Measurements from ENCODE around the gene PPP3R2. TPM values are rescaled to one million over a fixed set of nuclear protein-coding genes. Genes with fewer than 3 reads are reported as not detected.

Gene PPP3R2
- total RNA-seq, 1 donor from 2014 or later: not detected

GRCh38 chr9:101634741-101635409 is 40.1 kb upstream of the PPP3R2 start:
- peaks cover 19% of the 10 kb centered on the region for H3K4me1 Mint-ChIP-seq (ENCODE audit: low read depth)
- H3K27me3 Mint-ChIP-seq: peaks cover 3% of the 10 kb centered on the region
- H3K27ac Mint-ChIP-seq: no peak overlapping the region
- H3K36me3 Mint-ChIP-seq (ENCODE audit: insufficient read depth): no peaks in the 10 kb centered on the region
- DNase-seq (ENCODE audit: low spot score, unreplicated experiment): no peak
- no peak for TF ChIP-seq CTCF (IDR thresholded peaks at IDR 0.05; ENCODE audit: unreplicated experiment)
- no peaks in the 10 kb centered on the region for H3K9me3 Mint-ChIP-seq (ENCODE audit: low read depth)
- H3K4me3 Mint-ChIP-seq (ENCODE audit: low read depth): no peak overlapping the region

GRCh38 chr9:101632611-101633010 is 37.8 kb upstream of the PPP3R2 start:
- Mint-ChIP-seq H3K9me3 (ENCODE audit: low read depth) (no peaks in the 10 kb centered on the region), H3K36me3 (ENCODE audit: insufficient read depth) (no peaks in the 10 kb centered on the region), H3K4me1 (ENCODE audit: low read depth) (peaks cover 8% of the 10 kb centered on the region), H3K4me3 (ENCODE audit: low read depth) (no peak overlapping the region), H3K27ac (no peak overlapping the region), H3K27me3 (peaks cover 3% of the 10 kb centered on the region)
- no peak for DNase-seq (ENCODE audit: low spot score, unreplicated experiment)
- no peak for TF ChIP-seq CTCF (IDR thresholded peaks at IDR 0.05; ENCODE audit: unreplicated experiment)

- H3K27me3 Mint-ChIP-seq: peaks cover 3% of the 10 kb centered on the region
- H3K4me3 Mint-ChIP-seq (ENCODE audit: low read depth): no peak overlapping the region
- no peak overlapping the region for H3K27ac Mint-ChIP-seq
- no peak for TF ChIP-seq CTCF (IDR thresholded peaks at IDR 0.05; ENCODE audit: unreplicated experiment)
- no peaks in the 10 kb centered on the region for H3K36me3 Mint-ChIP-seq (ENCODE audit: insufficient read depth)
- H3K9me3 Mint-ChIP-seq (ENCODE audit: low read depth): no peaks in the 10 kb centered on the region
- H3K4me1 Mint-ChIP-seq (ENCODE audit: low read depth): peaks cover 8% of the 10 kb centered on the region
- DNase-seq (ENCODE audit: low spot score, unreplicated experiment): no peak
Observed at GRCh38 chr9:101631892-101632291, 37.1 kb upstream of the PPP3R2 start.

- Mint-ChIP-seq H3K27ac (no peak overlapping the region), H3K9me3 (ENCODE audit: low read depth) (no peaks in the 10 kb centered on the region), H3K4me1 (ENCODE audit: low read depth) (peaks cover 2% of the 10 kb centered on the region)
Observed at GRCh38 chr9:101629636-101630035, 34.9 kb upstream of the PPP3R2 start.

GRCh38 chr9:101628173-101628572 is 33.4 kb upstream of the PPP3R2 start:
- H3K27me3 Mint-ChIP-seq: peaks cover 3% of the 10 kb centered on the region
- no peaks in the 10 kb centered on the region for H3K9me3 Mint-ChIP-seq (ENCODE audit: low read depth)
- no peak for DNase-seq (ENCODE audit: low spot score, unreplicated experiment)
- no peaks in the 10 kb centered on the region for H3K36me3 Mint-ChIP-seq (ENCODE audit: insufficient read depth)
- H3K4me1 Mint-ChIP-seq (ENCODE audit: low read depth): peaks cover 2% of the 10 kb centered on the region
- no peak for TF ChIP-seq CTCF (IDR thresholded peaks at IDR 0.05; ENCODE audit: unreplicated experiment)
- H3K27ac Mint-ChIP-seq: no peak overlapping the region
- H3K4me3 Mint-ChIP-seq (ENCODE audit: low read depth): no peak overlapping the region

More at GRCh38 chr9:101629636-101630035, 34.9 kb upstream of the PPP3R2 start:
- Mint-ChIP-seq H3K4me3 (ENCODE audit: low read depth) (no peak overlapping the region), H3K36me3 (ENCODE audit: insufficient read depth) (no peaks in the 10 kb centered on the region), H3K27me3 (peaks cover 3% of the 10 kb centered on the region)
- DNase-seq (ENCODE audit: low spot score, unreplicated experiment): no peak
- no peak for TF ChIP-seq CTCF (IDR thresholded peaks at IDR 0.05; ENCODE audit: unreplicated experiment)
